SJSA1 (cell line): ENCODE data around the gene NFIA. TPM values are rescaled to one million over a fixed set of nuclear protein-coding genes. Genes with fewer than 3 reads are reported as not detected.

ENCODE experiments used
- DNase-seq, 2 experiments: peaks; one replicate each; pipeline ENCODE4 v3.0.0-alpha.2; 2015 to 2020; ENCODE audit warnings: low spot score in 2 of 2, low read depth in 1 of 2
- H3K27ac ChIP-seq: fragments of 250-450 bp; sonication (Bioruptor Pico); 2 replicates; pipeline ENCODE4 v1.5.1; 2020; ENCODE audit warnings: mild to moderate bottlenecking, moderate library complexity
- H3K27me3 ChIP-seq: fragments of 250-450 bp; sonication (Bioruptor Pico); replicated peaks from 2 replicates; pipeline ENCODE4 v1.5.1; 2020; ENCODE audit warnings: mild to moderate bottlenecking, moderate library complexity
- H3K36me3 ChIP-seq: fragments of 250-450 bp; sonication (Bioruptor Pico); 2 replicates; pipeline ENCODE4 v1.5.1; 2020; ENCODE audit warnings: mild to moderate bottlenecking
- H3K4me1 ChIP-seq: fragments of 250-450 bp; sonication (Bioruptor Pico); replicated peaks from 2 replicates; pipeline ENCODE4 v1.6.1; 2021; ENCODE audit warnings: mild to moderate bottlenecking
- H3K4me3 ChIP-seq: fragments of 250-450 bp; sonication (Bioruptor Pico); 2 replicates; pipeline ENCODE4 v1.5.1; 2020; ENCODE audit warnings: mild to moderate bottlenecking
- H3K9me3 ChIP-seq: fragments of 250-450 bp; sonication (Bioruptor Pico); replicated peaks from 2 replicates; pipeline ENCODE4 v1.5.1; 2020; ENCODE audit warnings: mild to moderate bottlenecking
- total RNA-seq: library from RNA; depleted of rRNA; stranded (reverse); fragments of >200 nt; shearing (Covaris generic); gene quantifications from 2 replicates; pipeline ENCODE4 v1.2.3, GENCODE V29; 2014

NFIA gene
- total RNA-seq, 1 experiment from 2014 or later = 0.74 TPM

DNA sequence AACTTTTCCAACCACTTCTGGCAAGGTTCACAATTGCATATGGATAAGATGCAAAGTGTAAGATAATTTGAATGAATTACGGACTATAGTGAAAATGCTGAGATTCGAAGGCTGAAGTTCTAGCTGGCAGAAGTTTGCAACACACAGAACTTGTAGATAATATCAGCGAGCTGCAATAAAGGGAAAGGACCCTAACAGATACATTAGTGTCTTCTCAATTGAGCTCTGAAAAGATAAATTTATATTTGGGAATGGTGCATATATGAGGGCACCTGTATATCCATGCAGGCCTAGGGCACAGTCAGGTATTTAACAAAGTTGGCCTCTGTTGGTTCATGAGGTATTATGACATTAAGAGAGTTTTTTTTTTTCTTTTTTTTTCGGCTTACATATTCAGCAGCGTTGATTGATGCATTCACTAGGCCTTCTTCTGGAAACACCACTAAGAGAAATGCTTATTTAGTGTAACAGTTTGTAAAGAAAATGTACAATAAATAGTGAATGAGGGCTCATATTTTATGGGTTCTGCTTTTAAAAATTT lies 2.2 kb downstream of the NFIA start:
- H3K4me3 ChIP-seq = no peak overlapping the region
- H3K9me3 ChIP-seq = no peaks in the 10 kb centered on the region; the same call in 1 of the 2 replicates
- H3K36me3 ChIP-seq = no peaks in the 10 kb centered on the region
- H3K27me3 ChIP-seq = peaks cover 18% of the 10 kb centered on the region
- no peak overlapping the region for H3K27ac ChIP-seq
- no peak for DNase-seq
- H3K4me1 ChIP-seq = peaks cover 18% of the 10 kb centered on the region

DNA sequence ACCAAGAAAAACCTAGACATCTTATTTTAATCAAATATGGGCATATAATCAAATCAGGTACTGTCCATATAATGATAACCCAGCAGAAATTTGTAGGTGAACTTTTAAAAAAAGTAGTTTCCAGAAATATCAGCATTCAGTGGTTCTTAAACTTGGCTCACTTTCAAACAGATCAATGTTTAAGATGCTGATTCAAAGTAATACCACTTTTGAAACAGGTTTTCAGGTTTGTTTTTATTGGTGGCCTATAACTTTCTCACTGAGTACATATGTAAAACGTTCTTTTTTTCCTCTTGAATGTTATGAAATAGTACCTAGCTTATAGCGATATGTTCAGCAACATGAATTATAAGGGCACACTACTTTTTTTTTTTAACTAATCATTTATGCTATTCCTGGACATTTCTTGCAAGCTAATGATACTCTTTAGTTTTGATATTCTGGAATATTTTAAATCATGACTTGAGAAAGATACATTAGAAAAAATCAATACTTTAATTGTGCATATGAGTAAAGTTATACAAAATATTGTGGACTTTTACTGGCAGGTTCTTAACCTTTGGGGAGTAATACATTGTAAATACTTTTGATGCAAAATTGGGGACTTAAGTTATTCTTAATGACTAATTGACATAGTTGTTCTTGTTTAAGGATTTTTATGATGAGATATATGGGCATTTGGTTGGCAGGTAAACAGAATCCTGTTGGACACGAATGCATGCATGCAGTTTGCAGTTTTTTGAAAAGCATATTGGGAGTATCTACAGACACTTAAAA lies 3.0 kb downstream of the NFIA start:
- Histone ChIP-seq H3K9me3 (no peaks in the 10 kb centered on the region; the same call in 1 of the 2 replicates), H3K36me3 (no peaks in the 10 kb centered on the region), H3K27me3 (peaks cover 18% of the 10 kb centered on the region), H3K4me1 (peaks cover 13% of the 10 kb centered on the region; the same call in 1 of the 2 replicates), H3K27ac (no peak overlapping the region), H3K4me3 (no peak overlapping the region)
- DNase-seq = no peak

DNA sequence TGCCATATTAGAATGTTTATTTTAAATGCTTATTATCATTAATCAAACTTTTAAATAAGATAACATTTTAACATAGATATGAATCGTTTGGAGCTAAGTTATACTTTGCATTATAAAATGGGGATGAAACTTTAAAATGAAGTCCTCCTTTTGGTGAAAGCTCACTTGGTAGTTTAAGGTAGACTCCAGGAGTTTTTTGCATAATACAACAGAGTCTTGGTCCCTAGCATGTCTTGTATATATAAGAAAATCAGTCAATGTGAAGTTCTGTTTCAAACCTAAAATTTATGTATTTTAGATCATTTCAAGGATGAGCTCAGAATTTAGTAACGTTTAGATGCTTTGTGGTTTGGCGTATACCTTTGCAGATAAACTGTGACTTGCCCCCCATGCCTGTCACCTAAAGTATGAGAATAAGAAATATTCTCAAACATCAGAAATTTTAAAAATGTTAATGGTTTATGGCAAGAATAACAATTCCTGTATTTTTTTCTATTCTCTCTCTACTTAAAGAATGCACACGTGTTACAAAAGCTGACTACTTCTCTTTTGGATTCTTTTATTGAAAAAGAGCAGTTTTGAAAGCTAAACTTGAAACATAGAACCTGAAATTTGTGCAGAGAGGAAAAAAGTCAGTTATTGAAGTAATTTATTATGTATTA lies 3.8 kb downstream of the NFIA start:
- H3K27me3 ChIP-seq = peaks cover 18% of the 10 kb centered on the region
- no peak overlapping the region for H3K4me3 ChIP-seq
- H3K9me3 ChIP-seq = no peaks in the 10 kb centered on the region; the same call in 1 of the 2 replicates
- DNase-seq = no peak
- H3K4me1 ChIP-seq = peaks cover 12% of the 10 kb centered on the region; the same call in 1 of the 2 replicates
- no peaks in the 10 kb centered on the region for H3K36me3 ChIP-seq
- H3K27ac ChIP-seq = no peak overlapping the region

DNA sequence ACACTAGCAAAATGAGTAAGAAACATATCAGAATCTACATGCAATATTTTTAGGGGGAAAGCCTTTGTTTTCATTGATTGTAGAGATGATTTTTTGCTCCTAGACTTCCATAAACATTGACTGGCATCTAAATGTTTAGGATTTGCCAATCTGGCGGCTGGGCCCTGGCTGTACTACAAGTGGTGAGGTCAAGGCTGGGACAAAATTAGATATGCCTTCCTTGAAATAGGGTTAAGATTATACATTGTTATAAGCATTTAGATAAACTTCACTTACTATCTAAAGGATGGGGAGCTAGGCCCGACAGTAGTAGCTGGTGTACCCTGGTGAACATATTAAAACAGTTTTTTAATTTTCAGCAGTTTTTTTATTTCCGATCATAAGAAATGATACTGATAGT lies 5.2 kb downstream of the NFIA start:
- no peak overlapping the region for H3K4me3 ChIP-seq
- H3K9me3 ChIP-seq = no peaks in the 10 kb centered on the region; the same call in 1 of the 2 replicates
- no peaks in the 10 kb centered on the region for H3K36me3 ChIP-seq
- H3K27ac ChIP-seq = no peak overlapping the region
- peaks cover 7% of the 10 kb centered on the region; the same call in 1 of the 2 replicates for H3K4me1 ChIP-seq
- peaks cover 14% of the 10 kb centered on the region for H3K27me3 ChIP-seq
- no peak for DNase-seq

GRCh38 chr1:61088163-61088974 lies 6.0 kb downstream of the NFIA start:
- DNase-seq = no peak
- peaks cover 9% of the 10 kb centered on the region for H3K27me3 ChIP-seq
- no peaks in the 10 kb centered on the region; the same call in 1 of the 2 replicates for H3K9me3 ChIP-seq
- H3K4me3 ChIP-seq = no peak overlapping the region
- H3K4me1 ChIP-seq = peaks cover 2% of the 10 kb centered on the region; the same call in 1 of the 2 replicates
- no peak overlapping the region for H3K27ac ChIP-seq
- H3K36me3 ChIP-seq = no peaks in the 10 kb centered on the region

DNA sequence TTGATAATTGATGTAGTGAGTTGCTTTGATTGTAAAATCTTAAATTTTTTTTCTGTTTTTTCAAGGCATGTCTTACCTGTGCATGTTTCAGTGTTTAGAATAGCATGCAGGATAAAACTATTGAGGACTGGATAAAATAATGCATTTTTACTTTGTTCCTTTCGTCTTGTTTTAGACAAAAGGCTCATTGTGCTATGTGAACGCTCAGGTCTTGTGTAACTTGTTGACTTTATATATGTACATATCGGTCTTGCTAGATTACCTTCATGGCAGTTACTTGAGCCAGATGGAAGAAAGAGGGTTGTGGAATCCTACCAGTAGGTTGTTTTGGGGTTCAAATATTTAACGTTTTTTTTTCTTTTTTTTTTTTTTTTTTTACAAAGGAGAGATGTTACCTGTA lies 7.0 kb downstream of the NFIA start:
- DNase-seq = no peak
- no peak overlapping the region for H3K27ac ChIP-seq
- no peaks in the 10 kb centered on the region for H3K36me3 ChIP-seq
- no peaks in the 10 kb centered on the region for H3K9me3 ChIP-seq
- no peak overlapping the region for H3K4me3 ChIP-seq
- H3K27me3 ChIP-seq = peaks cover 8% of the 10 kb centered on the region
- H3K4me1 ChIP-seq = no peaks in the 10 kb centered on the region

DNA sequence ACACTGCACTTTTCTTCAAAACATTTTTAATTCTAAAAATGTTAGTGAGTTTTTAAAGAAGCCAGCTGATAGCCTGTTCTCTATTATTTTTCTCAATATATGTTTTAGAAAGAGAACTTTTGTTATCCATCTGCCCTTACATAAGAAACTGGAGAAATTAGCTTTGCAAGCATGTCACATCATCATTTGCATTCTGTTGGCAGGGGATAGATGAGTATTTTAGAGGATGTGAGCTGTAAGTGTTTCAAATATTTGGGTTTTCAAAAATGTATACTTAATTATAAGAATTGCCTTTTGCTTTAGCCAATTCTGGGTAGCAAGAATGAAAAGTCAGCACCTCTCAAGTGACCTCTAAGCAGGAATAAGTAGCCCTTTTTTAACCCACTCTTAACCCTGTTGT lies 7.4 kb downstream of the NFIA start:
- Histone ChIP-seq H3K4me1 (no peaks in the 10 kb centered on the region), H3K36me3 (no peaks in the 10 kb centered on the region), H3K27me3 (peaks cover 4% of the 10 kb centered on the region), H3K27ac (no peak overlapping the region), H3K9me3 (no peaks in the 10 kb centered on the region), H3K4me3 (no peak overlapping the region)
- DNase-seq = no peak

GRCh38 chr1:61090546-61091202 lies 8.3 kb downstream of the NFIA start:
- DNase-seq = no peak
- H3K4me1 ChIP-seq = no peaks in the 10 kb centered on the region
- H3K27me3 ChIP-seq = peaks cover 3% of the 10 kb centered on the region
- no peaks in the 10 kb centered on the region for H3K36me3 ChIP-seq
- no peaks in the 10 kb centered on the region for H3K9me3 ChIP-seq
- H3K27ac ChIP-seq = no peak overlapping the region
- H3K4me3 ChIP-seq = no peak overlapping the region

- no peak overlapping the region for H3K27ac ChIP-seq
- no peak for DNase-seq
- H3K4me3 ChIP-seq = no peak overlapping the region
- no peaks in the 10 kb centered on the region for H3K9me3 ChIP-seq
- no peaks in the 10 kb centered on the region for H3K36me3 ChIP-seq
- no peaks in the 10 kb centered on the region for H3K27me3 ChIP-seq
- H3K4me1 ChIP-seq = no peaks in the 10 kb centered on the region
Observed at GRCh38 chr1:61091455-61091854, 9.1 kb downstream of the NFIA start.

DNA sequence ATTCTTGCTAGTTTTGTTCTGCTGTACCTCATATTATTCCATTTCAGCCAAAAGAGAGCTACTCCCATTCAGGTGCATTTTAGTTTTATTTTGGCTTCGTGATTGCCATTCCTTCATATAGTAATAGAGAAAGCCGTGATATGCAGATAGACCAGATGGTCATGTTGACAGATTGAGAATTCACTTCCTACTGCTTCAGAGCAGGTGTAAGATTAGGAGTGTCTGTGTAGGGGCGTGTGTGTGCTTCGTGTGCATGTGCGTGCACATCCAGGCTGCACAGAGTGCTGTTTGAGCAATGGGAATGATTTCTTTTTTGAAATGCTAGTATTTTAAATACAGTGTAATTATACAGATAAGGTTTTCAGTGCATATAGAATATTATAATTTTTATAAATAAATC lies 10.3 kb downstream of the NFIA start:
- Histone ChIP-seq H3K4me1 (no peaks in the 10 kb centered on the region), H3K9me3 (no peaks in the 10 kb centered on the region), H3K27ac (no peak overlapping the region), H3K4me3 (no peak overlapping the region), H3K36me3 (no peaks in the 10 kb centered on the region), H3K27me3 (no peaks in the 10 kb centered on the region)
- DNase-seq = no peak

DNA sequence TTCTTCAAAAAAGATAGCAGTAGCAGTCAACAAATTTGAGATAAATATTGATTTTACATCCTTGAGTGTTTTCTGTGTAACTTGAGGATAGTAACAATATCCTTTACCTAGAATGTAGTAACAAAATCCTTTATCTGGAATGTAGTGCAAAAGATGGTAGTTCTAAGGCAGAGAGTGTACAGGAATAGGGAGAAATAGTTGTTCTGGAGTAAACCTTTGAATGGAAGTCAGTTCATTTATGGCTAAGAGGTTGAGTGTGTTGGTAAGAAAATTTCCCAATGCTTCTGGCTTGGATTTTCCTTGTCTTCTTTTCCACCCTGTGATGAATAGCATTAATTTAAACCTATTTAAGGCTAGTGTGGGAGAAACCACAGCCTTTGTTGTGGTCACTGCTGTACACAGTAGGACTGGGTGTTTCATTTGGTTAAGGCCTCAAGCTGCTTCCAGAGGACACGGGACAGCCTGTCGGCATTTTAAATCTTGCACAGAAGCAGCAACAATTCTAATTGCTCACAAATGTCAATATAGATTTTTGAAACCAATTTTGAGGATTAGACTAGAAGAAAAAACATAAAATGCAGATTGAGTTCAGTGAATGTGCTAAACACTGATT lies 11.3 kb downstream of the NFIA start:
- Histone ChIP-seq H3K9me3 (no peaks in the 10 kb centered on the region), H3K27me3 (no peaks in the 10 kb centered on the region), H3K27ac (no peak overlapping the region), H3K4me1 (no peaks in the 10 kb centered on the region), H3K36me3 (no peaks in the 10 kb centered on the region), H3K4me3 (no peak overlapping the region)
- DNase-seq = no peak

GRCh38 chr1:61094677-61095469 lies 12.5 kb downstream of the NFIA start:
- no peaks in the 10 kb centered on the region for H3K4me1 ChIP-seq
- DNase-seq = no peak
- H3K27ac ChIP-seq = no peak overlapping the region
- no peaks in the 10 kb centered on the region for H3K27me3 ChIP-seq
- no peaks in the 10 kb centered on the region for H3K9me3 ChIP-seq
- H3K36me3 ChIP-seq = no peaks in the 10 kb centered on the region
- H3K4me3 ChIP-seq = no peak overlapping the region
